GM20000 (cell line): ENCODE data around the gene SLC2A11.

ENCODE experiments used
- DNase-seq: peaks from one replicate; pipeline ENCODE4 v3.0.0; 2012; ENCODE audit warnings: low spot score
- TF ChIP-seq, protein P1 (sequence below): IDR thresholded peaks from 2 replicates; pipeline ENCODE4 v1.5.1; 2012; ENCODE audit warnings: mild to moderate bottlenecking, control low read depth; ENCODE audit errors: extremely low read depth, missing control alignments

Gene SLC2A11

DNA sequence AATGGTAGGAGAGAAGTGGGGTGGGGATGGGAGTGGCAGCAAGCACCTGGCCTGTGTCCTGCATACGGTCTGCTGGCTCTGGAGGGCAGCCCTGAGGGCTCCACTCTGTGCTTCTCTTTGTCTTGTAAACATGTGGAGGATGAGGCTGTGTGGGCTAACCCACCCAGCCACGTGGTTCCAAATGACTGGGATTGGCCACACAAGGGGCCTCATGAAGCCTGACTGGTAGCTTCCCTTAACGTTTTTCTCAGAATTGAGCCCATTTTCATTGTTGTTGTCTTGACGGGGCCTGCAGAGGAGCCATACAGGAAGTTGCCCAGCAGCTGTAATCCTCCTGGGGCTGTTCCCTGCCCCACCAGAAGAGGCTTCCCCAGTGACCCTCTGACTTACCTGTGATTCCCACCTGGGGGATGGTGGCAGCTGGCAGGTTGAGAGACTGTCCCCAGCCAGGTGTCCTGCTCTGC is 36.9 kb upstream of the SLC2A11 start:
- TF ChIP-seq, protein P1, sequence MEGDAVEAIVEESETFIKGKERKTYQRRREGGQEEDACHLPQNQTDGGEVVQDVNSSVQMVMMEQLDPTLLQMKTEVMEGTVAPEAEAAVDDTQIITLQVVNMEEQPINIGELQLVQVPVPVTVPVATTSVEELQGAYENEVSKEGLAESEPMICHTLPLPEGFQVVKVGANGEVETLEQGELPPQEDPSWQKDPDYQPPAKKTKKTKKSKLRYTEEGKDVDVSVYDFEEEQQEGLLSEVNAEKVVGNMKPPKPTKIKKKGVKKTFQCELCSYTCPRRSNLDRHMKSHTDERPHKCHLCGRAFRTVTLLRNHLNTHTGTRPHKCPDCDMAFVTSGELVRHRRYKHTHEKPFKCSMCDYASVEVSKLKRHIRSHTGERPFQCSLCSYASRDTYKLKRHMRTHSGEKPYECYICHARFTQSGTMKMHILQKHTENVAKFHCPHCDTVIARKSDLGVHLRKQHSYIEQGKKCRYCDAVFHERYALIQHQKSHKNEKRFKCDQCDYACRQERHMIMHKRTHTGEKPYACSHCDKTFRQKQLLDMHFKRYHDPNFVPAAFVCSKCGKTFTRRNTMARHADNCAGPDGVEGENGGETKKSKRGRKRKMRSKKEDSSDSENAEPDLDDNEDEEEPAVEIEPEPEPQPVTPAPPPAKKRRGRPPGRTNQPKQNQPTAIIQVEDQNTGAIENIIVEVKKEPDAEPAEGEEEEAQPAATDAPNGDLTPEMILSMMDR = no peak
- no peak for DNase-seq

DNA sequence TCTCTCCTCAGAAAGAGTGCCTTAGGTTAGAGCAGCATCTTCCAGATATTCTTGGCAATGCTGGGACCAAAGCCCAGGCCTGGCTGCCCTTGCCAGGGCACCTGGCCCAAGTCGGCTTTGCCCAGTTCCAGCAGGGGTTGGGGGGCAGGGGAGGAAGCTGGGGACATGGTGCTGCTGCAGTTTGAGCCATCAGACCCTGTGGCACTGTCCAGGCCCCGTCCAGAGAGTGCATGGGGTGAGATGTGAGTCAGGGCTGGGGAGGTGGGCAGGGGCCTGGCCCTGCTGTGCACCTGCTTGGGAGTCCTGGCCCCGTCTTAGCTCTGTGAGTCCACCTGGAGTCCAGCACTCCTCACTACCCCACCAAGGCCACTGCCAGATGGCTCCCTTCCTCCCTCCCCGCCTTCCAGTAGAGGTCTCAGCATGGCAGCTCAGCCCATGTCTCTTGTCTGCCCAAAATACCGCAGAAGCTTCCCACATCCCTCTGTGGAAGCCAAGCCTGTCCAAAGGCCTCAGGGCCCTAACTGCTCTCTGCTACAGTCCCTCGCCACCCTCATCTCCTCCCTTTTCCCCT is 35.5 kb upstream of the SLC2A11 start:
- TF ChIP-seq, protein P1 = no peak
- DNase-seq = no peak

DNA sequence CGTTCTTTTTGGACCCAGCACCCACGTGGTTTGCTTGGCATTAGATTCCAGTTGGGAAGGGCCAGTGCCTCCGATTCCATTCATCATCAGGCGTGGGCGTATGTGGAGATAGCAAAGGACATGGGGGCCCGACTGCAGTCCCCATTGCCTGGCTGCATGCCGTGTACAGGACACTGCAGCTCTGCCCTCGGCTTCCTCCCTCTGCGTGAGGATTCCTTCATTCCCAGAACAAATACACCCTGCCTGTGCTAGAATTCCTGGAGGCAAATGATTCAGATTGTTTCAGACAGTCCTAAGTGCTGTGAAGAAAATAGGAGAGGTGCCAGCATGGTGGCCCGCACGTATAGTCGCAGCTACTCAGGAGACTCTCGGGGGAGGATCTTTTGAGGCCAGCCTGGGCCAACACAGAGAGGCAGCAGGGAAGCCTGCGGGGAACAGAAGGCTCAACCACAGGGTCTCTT is 34.3 kb upstream of the SLC2A11 start:
- TF ChIP-seq, protein P1 = no peak
- DNase-seq = no peak

DNA sequence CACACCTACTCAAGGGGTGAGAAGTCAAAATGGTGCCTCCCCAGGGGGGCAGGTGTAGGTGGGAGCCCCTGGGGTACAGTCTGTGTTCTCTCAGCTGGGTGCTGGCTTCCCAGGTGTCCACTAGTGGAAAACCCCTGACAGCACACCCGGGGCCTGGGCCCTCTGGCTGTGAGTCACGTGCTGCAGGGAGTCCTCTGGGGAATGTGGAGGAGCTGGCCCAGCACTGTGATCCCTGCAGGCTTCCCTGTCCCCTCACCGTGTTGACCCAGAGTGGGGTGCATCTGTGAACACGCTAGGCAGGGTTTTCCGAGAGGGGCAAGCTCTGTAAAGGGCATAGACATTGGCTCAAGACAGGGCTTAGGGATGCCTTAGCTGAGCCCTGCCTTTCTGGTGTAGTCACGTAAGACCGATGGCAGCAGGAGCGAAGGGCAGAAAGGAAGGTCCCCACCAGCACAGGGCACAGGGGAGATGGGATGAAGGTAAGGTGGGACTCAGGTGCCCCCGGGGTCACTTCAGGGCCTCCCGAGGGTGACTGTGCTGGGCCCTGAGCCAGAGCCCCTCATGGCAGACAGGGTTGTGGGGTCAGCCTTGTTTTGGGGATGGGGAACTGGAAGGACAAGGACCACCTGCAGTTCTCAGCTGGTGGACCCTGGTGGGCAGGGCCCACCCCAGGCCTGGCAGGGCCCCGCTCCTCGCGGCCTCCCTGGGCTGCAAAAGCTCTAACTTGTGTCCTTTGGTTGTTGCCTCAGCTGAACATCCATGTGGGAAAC is 33.0 kb upstream of the SLC2A11 start:
- TF ChIP-seq, protein P1 = no peak
- DNase-seq = no peak

DNA sequence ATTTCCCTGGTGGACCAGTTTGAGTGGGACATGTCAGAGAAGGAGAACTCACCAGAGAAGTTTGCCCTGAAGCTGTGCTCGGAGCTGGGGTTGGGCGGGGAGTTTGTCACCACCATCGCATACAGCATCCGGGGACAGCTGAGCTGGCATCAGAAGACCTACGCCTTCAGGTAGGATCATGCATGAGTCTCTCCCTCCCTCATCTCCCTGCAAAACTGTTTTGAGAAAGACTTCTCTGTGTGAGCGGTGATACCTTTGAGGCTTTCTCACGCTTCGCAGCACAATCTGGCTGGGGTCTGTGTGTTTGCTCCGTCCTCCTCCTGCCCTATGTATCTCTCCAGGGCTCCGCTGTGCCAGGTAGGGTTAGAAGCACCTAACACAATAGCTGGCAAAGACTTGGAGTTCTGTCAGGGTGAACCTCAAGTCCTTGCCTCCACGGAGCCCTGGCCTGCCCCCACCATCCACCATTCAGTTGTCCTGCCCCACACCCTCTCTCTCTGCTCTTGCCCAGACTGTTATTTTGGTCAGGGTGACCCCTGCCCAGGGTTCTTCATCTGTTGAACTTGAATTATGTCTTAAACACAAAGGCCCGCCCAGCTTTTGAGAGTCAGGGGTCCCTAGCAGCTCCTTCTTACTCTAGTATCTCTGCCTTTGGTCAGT is 32.3 kb upstream of the SLC2A11 start:
- DNase-seq = no peak
- TF ChIP-seq, protein P1 = no peak

DNA sequence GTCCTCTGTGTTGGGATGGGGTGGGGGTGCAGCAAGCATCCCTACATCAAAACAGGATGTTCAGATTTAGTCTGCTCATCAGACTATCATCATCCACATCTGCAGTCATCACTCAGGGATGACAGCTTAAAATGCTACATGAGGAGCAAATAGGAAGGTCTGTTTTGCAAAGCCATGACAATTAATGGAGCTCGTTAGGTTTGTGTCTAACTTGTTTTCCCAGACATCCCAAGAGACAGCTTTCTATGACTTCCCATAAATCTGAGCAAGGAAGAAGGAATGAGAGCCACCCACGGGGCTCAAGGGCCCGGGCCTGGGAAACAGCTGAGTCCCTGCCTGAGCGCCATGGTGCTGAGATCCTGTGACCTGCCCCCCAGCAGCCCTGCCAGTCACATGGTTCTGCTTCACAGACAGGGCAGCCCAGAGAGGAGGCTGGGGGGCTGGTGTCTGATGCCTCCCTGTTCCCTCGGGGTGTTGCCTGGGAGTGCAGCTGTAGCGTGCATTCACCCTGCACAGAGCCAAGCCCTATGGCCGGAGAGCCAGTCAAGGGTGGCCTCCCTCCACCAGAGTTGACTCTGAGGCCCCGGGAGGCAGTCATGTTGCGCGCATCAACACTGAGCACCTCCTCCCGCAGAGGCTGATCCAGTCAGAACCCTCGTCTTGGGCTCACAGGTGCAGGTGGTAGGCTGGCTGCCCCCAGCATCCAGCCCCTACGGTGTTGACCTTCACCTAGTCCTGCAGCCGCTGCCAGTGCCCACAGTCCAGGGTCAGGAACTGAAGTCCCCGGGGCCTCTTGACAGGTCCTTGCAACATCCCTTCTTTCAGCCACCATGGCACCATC is 30.9 kb upstream of the SLC2A11 start:
- DNase-seq = no peak
- TF ChIP-seq, protein P1 = no peak
